ENCODE results near the gene TMEM117. TPM values are rescaled to one million over a fixed set of nuclear protein-coding genes. Genes with fewer than 3 reads are reported as not detected.

The TMEM117 gene
- total RNA-seq, 1 donor from 2014 or later: 2.6 TPM

- DNase-seq (ENCODE audit: low read depth, low spot score): no peak
These were observed 47.9 kb downstream of the TMEM117 start for GRCh38 chr12:43883748-43884147.

DNA sequence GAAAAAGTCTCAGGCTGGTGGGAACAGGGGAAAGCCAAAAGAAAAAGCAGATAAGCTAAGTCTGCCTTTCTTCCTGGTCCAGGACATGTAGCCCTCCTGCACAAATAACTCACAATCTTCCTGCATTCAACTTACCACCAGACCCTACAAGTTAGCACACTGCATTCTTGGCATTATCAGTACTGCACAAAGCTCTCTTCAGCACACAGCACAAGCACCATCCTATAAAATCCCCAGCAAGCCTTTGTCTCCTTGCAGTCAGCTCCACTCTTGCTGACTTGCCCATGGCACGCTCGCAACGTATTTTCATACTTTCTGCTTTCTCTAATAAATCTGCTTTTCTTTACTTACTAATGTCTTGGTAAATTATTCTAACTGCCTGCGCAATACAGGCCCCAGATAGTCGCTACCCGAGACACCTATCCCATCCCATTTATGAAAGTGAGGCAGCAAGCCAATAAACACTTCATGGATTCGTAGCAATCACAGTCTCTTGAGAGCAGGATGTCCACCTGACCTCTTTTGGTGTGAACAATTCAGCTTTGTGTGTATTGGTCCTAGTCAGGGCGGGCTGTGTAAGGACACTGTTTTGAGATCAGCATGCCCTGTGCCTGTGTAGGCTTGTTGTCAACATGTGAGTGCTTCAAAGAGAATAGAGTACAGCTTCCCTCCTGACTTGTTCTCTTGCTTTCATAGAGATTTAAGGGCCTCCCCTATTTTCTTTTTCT is 49.0 kb downstream of the TMEM117 start:
- DNase-seq (ENCODE audit: low read depth, low spot score): no peak

- no peak for DNase-seq (ENCODE audit: low read depth, low spot score)
These were observed 51.5 kb downstream of the TMEM117 start for GRCh38 chr12:43887397-43887796.

GRCh38 chr12:43891856-43892574 is 56.1 kb downstream of the TMEM117 start:
- DNase-seq (ENCODE audit: low read depth, low spot score): no peak

DNA sequence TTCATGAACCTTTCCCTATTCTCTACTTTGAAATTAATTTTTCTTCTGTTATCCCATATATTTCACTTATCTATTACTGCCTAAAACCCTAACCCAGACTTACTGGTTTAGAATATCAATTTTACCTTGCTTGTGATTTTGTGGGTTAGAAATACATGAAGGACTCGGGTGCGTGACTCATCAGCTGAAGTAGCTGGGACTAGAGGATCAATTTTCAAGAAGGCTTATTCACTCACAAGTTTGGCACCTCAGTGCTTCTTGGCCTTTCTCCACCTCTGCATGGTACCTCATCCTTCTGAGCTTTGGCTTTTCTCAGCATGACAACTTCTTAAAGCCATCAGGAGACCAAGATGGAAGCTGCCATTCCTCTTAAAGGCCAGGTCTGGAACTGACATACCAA is 57.8 kb downstream of the TMEM117 start:
- no peak for DNase-seq (ENCODE audit: low read depth, low spot score)

GRCh38 chr12:43895580-43896206 is 59.8 kb downstream of the TMEM117 start:
- no peak for DNase-seq (ENCODE audit: low read depth, low spot score)

GRCh38 chr12:43896496-43896895 is 60.6 kb downstream of the TMEM117 start:
- no peak for DNase-seq (ENCODE audit: low read depth, low spot score)

DNA sequence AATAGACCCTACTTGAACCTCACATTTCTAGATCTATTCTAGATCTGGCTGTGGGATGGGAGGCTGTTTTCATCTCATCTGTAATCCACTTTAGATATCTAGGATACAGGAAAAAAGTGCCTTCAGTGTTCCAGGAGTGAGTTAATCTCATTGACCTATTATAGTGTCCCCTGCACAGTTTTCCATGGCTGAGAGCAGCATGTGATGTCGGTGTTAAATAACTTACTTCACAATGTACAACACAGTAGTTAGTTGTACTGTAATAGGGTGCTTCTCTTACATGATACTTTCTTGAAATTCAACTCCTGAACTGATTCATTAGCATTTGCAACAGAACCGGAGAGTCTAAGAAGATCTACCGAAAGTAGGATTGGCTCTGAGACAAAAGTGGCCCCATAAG is 62.6 kb downstream of the TMEM117 start:
- no peak for DNase-seq (ENCODE audit: low read depth, low spot score)

GRCh38 chr12:43899574-43899973 is 63.7 kb downstream of the TMEM117 start:
- DNase-seq (ENCODE audit: low read depth, low spot score): no peak

GRCh38 chr12:43903686-43904085 is 67.8 kb downstream of the TMEM117 start:
- DNase-seq (ENCODE audit: low read depth, low spot score): no peak

DNA sequence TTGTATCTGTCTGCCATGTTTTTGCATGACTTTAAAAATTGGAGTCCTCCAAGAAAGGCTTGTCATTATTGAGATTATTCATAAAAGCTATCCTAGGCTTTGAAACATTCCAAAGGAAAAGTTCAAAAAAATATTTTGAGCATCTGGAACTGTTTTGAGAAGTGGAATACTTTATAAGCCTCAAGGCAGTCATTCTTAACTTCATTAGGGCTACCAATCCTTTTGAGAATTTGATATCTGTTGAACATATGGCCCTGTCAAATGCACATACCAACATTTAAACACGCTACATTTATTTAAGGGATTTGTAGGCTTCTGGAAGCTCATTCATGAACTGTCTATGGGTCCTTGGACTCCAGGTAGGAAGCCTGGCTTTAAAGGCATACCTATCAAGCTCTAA is 77.0 kb downstream of the TMEM117 start:
- DNase-seq (ENCODE audit: low read depth, low spot score): no peak

DNA sequence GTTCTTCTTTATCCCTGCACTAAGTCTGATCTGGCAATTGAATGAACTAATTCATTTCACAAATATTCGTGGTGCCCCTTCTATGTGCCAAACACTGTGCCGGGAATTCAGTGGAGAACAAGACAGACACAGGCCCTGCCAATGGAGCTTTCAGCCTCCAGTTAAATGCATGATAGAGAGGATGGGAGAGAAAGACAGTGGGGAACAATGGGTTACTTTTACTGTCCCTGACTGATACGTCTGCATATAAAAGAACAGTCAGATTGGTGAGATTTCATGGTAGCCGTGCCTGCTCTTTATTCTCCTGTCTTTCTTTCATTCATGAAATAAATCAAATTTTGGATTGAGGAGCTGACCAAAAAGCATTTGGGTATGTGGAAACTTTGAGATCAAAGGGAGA is 78.5 kb downstream of the TMEM117 start:
- DNase-seq (ENCODE audit: low read depth, low spot score): no peak

- DNase-seq (ENCODE audit: low read depth, low spot score): no peak
These were observed 79.1 kb downstream of the TMEM117 start for GRCh38 chr12:43914923-43915468.

- no peak for DNase-seq (ENCODE audit: low read depth, low spot score)
These were observed 82.0 kb downstream of the TMEM117 start for GRCh38 chr12:43917896-43918295.

DNA sequence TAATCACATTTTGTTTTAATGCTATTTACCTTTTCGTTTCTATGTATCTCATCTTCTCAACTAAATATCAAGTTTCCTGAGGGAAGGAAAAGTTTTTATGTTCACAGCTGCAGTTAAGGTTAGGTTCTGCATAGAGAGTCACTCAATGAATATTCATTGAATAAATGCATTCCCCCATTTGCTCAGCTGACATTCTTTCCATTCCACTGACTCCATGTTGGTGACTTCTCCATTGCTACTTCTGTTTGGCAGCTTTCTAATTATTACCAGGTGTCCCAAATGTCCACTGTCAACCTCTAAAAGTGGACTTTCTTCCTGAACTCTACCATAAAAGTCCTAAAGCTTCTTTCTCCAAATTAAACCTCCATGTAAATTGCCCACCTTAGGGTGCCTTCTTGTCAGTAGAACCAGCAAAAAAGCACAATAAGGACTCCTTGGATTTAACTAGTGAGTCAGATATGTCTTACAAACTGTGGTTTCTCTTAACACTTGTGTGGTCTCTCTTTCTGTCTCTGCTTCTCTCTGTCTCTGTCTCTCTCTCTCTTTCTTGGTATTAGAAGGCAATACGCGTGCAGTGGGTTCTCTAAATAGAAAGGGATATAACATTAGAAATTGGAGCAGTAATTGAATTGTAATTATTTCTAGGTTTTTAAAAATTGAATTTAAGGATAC is 85.9 kb downstream of the TMEM117 start:
- no peak for DNase-seq (ENCODE audit: low read depth, low spot score)

DNA sequence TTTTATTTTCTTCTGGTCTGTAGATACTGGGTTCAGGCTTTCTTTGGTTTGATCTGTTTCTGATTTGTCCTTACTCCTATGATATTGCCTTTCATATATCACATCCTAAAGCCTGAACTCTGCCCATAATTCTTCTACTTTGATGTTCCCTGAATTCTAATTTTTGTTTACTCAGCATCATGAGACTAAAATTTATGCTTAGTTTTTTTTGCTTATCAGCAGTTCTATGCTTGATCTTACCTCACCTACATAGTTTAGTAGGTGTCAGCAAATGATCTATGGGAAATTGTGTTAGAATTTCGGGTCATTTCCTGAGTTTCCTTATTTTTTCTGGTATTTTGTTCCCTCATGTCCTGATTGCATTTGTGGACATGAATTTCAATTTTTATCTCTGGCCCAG is 94.2 kb downstream of the TMEM117 start:
- DNase-seq (ENCODE audit: low read depth, low spot score): no peak

DNA sequence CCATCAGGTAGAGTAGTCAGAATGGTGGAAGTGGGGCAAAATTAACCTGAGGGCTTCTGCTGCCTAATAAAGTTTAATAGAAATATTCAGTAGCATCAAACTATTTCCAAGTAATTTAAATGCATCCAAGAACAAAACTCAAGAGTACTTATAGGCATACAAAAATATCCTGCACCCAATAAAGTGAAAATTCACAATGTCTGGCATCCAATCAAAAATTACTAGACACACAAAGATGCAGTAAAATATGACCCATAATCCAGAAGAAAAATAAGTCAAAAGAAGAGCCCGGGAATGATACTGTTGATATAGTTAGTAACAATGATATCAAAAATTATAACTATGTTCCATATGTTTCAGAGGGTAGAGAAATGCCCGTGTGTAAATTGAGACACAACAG is 95.3 kb downstream of the TMEM117 start:
- no peak for DNase-seq (ENCODE audit: low read depth, low spot score)

DNA sequence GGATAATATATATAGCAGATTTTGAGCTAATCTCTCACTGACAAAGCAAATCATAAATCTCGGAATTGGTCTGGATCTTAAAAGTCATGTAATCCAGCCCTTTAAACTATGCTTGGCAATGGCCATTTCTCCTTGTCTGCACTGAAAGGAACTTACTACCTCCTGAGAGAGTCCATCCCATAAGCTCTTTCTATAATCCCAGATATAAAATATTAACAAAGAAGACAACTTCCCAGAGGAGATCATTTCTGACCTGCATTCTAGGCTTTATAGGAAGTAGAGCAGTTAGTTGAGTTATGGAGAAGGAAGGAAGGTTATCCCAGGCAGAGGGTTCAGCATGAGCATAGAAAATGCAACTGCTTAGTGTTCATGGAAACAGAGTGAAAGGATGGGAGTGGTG is 99.7 kb downstream of the TMEM117 start:
- no peak for DNase-seq (ENCODE audit: low read depth, low spot score)

- no peak for DNase-seq (ENCODE audit: low read depth, low spot score)
These were observed 102.1 kb downstream of the TMEM117 start for GRCh38 chr12:43937947-43938346.

DNA sequence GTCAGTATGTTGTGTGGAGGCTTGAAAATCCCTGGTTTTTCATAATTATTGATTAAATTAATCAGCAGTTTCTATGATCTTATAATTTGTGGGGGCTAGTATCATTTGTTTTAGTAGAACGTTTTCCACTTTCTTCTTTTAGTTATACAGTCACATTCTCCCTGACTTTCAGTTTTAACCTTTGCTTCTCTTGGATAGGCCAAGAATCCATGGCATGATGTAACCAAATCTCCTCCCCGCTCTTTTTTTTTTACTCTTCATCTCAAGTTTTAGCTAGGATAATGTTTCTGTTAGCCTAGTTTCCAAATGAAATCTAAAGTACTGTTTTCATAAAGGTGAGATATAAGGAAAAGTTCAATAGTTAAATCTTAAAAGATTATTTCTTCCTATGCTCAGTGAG is 106.5 kb downstream of the TMEM117 start:
- no peak for DNase-seq (ENCODE audit: low read depth, low spot score)

- no peak for DNase-seq (ENCODE audit: low read depth, low spot score)
These were observed 110.1 kb downstream of the TMEM117 start for GRCh38 chr12:43945983-43946382.

DNA sequence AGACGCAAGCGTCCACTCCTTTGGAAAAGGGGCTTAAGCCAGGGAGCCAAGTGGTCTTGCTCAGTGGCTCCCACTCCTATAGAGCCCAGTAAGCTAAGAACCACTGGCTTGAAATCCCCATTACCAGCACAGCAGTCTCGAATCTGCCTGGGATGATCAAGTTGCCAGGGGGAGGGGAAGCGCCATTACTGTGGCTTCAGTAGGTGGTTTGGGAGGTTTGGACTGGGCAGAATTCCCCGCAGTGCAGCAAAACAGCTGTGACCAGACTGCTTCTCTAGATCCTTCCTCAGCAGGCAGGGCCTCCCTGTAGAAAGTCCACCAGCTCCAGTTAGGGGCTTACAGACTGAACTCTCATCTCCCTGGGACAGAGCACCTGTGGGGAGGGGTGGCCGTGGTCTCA is 115.4 kb downstream of the TMEM117 start:
- DNase-seq (ENCODE audit: low read depth, low spot score): no peak
